Stomach (tissue), 4 donors: ENCODE data around the gene PCDHGC5.

Experiments used
- EP300 ChIP-seq: sonication (generic); formaldehyde crosslinking; IDR thresholded peaks from one replicate; pipeline ENCODE4 v1.6.1; 2017; ENCODE audit warnings: antibody characterized with exemption
- POLR2A ChIP-seq, 4 donors: fragments of 450-650 bp; IDR thresholded peaks; one replicate each; pipeline ENCODE4 v1.6.1; 2016; ENCODE audit warnings: antibody characterized with exemption in 4 of 4, control low read depth in 2 of 4, mild to moderate bottlenecking in 1 of 4, moderate library complexity in 1 of 4
- POLR2AphosphoS5 ChIP-seq, 3 donors: sonication (generic); formaldehyde crosslinking; IDR thresholded peaks; one replicate each; pipeline ENCODE4 v1.6.1; 2016; ENCODE audit warnings: antibody characterized with exemption in 3 of 3
- TF ChIP-seq, protein P1 (sequence below), 7 experiments: fragments of 450-650 bp in 4 of 7; fragments of 200-600 bp in 3 of 7; sonication (generic) in 3 of 7; IDR thresholded peaks; one replicate each; pipeline ENCODE4 v1.5.1; 2016 to 2019; ENCODE audit warnings: antibody characterized with exemption in 7 of 7, control low read depth in 2 of 7, mild to moderate bottlenecking in 1 of 7

DNA sequence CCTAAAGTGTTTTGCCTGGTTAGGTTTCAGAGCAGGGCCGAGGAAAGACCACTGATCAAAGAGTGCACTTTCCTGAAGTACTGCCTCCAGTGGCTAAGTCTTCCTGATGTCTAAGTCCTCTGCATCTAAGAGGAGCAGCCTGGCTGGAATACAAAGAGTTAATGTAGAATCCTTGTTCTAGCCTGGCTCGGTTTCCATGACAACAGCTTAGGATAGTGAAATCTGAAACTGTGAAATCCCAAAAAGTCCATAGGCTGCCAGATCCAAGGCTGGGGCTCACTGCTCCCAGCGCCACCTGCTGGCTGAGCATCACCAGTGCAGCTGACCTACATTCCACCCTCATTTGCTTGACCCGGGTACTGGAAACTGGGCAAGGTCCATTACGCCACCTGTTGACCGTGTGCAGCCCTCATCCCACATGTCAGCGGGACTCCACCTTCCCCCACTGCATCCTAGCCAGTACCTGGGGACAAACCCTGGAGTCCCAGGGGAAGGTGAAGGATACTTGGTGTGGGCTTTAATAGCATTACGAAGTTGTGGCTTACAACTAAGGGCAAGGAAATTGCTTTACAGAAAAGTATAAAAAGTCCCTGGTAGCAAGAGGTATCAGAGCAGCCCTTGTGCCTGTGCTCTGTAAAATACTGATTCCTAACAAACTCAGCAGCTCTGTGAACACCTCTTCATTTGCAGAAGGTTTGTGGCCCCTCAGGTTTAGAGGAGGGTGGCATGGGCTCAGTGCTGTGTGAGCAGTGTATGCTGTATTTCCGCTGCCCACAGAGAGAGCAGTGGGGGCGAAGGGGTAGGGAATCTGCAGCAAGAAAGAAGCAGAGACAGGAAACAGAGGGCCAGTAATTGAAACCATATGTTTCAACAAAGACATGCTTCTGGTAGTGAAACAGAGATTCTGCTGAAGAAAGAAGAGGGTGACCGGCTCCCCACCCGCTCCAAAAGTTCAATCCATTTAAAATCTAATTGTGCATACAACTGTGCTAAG, 36.0 kb downstream of the PCDHGC5 start:
- TF ChIP-seq, protein P1, sequence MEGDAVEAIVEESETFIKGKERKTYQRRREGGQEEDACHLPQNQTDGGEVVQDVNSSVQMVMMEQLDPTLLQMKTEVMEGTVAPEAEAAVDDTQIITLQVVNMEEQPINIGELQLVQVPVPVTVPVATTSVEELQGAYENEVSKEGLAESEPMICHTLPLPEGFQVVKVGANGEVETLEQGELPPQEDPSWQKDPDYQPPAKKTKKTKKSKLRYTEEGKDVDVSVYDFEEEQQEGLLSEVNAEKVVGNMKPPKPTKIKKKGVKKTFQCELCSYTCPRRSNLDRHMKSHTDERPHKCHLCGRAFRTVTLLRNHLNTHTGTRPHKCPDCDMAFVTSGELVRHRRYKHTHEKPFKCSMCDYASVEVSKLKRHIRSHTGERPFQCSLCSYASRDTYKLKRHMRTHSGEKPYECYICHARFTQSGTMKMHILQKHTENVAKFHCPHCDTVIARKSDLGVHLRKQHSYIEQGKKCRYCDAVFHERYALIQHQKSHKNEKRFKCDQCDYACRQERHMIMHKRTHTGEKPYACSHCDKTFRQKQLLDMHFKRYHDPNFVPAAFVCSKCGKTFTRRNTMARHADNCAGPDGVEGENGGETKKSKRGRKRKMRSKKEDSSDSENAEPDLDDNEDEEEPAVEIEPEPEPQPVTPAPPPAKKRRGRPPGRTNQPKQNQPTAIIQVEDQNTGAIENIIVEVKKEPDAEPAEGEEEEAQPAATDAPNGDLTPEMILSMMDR (IDR thresholded peaks at IDR 0.05) = peak in 5 of 7 experiments; percentile 97 to 99 (median 98)
- TF ChIP-seq POLR2AphosphoS5 (IDR thresholded peaks at IDR 0.05) = peak; percentile 44 to 93 (median 56)
- TF ChIP-seq POLR2A (IDR thresholded peaks at IDR 0.05) = no peak
- TF ChIP-seq EP300 = peak; percentile 23
